Activated naive CD4-positive, alpha-beta T cell treated with anti-CD3 and anti-CD28 coated beads, Interleukin-2, amount 10 ng/mL, durations not matched to agents 7 days and 5 days (primary cell): Measurements from ENCODE around the gene IKZF4.

Source experiments
- CTCF ChIA-PET: fragments of 350-600 bp; sonication (Branson Sonifier 250); formaldehyde crosslinking; loops from one replicate; lab custom pipeline; 2021; ENCODE audit warnings: antibody characterized with exemption; lab: Charles Lee
- DNase-seq: peaks from one replicate; pipeline ENCODE4 v3.0.0-alpha.2; 2020
- H3K27ac Mint-ChIP-seq: one replicate; pipeline ENCODE4 v1.8.0; 2021; ENCODE audit warnings: mild to moderate bottlenecking, moderate library complexity, mixed read lengths
- H3K27me3 Mint-ChIP-seq: one replicate; pipeline ENCODE4 v1.8.0; 2021; ENCODE audit warnings: mild to moderate bottlenecking, mixed read lengths
- H3K36me3 Mint-ChIP-seq: one replicate; pipeline ENCODE4 v1.8.0; 2021; ENCODE audit warnings: mixed read lengths
- H3K4me1 Mint-ChIP-seq: one replicate; pipeline ENCODE4 v1.8.0; 2021; ENCODE audit warnings: mixed read lengths
- H3K4me3 Mint-ChIP-seq: one replicate; pipeline ENCODE4 v1.8.0; 2021; ENCODE audit warnings: mild to moderate bottlenecking, moderate library complexity, mixed read lengths
- H3K9me3 Mint-ChIP-seq: one replicate; pipeline ENCODE4 v1.8.0; 2021; ENCODE audit warnings: mixed read lengths

The IKZF4 gene

DNA sequence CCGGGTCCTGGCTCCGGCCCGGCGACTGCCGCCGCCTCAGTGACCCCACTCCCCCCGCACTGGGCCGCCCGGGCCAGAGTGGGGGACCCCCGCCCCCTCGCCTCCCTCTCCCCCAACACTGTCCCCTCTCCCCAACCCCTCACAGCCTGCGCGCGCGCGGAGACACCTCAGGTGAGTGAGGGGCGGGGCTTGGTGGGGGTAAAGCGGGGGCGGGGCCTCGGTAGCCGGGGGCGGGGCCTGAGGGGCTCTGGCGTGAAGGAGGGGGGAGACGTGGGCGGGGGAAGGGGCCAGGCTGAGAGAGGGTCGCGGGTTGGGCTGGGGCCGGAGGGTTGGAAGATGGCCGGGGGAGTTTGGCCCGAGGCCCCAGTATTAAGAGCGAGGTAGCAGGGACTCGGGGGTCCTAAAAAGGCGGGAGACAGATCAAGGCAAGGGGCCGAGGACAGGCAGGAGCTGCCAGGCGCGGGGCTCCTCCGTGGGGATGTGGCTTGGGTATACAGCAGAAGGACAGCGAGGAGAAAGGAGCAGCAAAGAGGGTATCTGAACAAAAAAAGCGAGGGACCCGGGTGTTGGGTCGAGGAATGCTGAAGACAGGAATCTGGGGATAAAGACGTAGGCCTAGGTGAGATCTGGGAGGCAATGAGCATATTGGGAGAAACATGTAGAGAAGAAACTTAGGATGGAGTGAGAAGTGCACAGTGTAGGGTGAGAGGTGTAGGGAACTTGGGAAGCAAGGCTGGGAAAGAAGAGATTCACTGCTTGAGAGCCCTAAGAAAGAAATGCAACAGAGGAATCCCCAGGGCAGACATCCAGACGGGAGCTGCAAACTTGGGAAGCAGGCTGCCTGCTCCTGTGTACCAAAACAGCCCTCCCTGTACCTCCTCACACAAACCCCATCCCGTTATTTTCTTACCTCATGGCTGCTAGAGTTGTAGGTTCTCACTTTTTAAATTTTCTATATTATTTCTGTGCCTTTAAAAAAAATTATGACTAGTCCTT, 13.0 kb upstream of the IKZF4 start:
- DNase-seq, result peak; percentile 79
- Mint-ChIP-seq H3K4me1 (peaks cover 36% of the 10 kb centered on the region), H3K4me3 (peak overlapping the region; percentile 77), H3K9me3 (no peaks in the 10 kb centered on the region), H3K27ac (peak overlapping the region; percentile 40), H3K36me3 (peaks cover 8% of the 10 kb centered on the region), H3K27me3 (peaks cover 15% of the 10 kb centered on the region)
- CTCF ChIA-PET, result interaction anchor here (2.0 to 2.5 kb wide), 2 partner anchors 12 to 22 kb away, joined by 10 to 12 read pairs; partner anchors contain the start of gene SUOX

DNA sequence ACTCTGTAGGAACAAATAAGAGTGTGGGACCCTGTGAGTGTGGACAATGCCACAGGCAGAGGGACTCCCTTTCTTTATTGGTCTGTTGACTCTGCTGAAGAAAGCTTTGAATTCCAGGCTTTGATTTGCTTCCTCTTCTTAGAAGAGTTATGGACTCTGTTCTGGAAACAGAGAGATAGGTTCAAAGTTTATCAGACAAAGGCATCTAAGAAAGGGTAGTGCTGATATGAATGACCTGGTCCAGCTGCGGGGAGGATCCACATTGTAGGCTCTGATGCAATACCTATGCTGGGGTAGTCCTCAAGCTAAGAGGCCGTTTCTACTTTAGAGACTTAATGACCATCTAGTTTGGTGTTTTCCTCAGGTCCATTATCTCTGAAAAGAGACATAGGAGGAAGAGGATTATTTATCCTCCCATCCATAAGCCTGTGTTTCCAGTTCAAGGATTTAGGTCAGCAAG, 10.7 kb upstream of the IKZF4 start:
- Mint-ChIP-seq H3K36me3 (peaks cover 6% of the 10 kb centered on the region), H3K9me3 (no peaks in the 10 kb centered on the region), H3K27ac (no peak overlapping the region), H3K4me1 (peaks cover 35% of the 10 kb centered on the region), H3K27me3 (peaks cover 11% of the 10 kb centered on the region), H3K4me3 (no peak overlapping the region)
- no peak for DNase-seq
- CTCF ChIA-PET, result interaction anchor here (0.9 to 1.1 kb wide), 2 partner anchors 9 to 13 kb away, joined by 3 to 7 read pairs; partner anchors contain the start of gene SUOX

DNA sequence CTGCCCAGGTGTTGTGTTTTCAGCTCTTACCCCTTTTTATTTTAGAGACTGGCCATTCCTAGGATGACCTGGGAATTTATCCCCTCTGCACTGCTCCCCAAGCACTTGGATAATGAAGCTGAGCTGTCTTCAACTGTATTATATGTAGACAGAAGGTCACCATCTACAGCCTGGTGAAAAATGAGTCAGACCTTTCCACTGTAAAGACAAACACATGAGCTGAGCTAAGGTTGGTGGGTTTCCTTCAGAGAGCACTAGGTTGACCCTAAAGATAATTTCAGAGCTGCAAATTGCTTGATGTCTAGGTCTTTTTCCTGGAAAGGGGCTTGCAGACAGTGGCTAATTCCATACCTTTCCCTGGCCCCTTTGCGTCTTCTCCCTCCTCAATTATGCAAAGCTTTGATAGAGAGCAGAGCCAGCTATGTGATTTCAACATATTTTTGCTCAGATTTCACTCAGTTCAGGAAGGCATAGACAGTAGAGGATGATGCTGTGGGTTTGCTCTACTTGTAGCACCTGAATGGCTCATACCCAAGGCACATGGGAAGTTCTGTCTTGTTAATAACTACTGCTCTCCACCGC, 9.2 kb upstream of the IKZF4 start:
- Mint-ChIP-seq H3K36me3 (peaks cover 6% of the 10 kb centered on the region), H3K27ac (no peak overlapping the region), H3K4me1 (peaks cover 34% of the 10 kb centered on the region), H3K9me3 (no peaks in the 10 kb centered on the region), H3K27me3 (peaks cover 11% of the 10 kb centered on the region), H3K4me3 (no peak overlapping the region)
- CTCF ChIA-PET, result interaction anchor here (0.5 to 1.0 kb wide), 2 partner anchors 68 to 1678 kb away, joined by 3 to 5 read pairs; no protein-coding TSS in a partner anchor
- no peak for DNase-seq

DNA sequence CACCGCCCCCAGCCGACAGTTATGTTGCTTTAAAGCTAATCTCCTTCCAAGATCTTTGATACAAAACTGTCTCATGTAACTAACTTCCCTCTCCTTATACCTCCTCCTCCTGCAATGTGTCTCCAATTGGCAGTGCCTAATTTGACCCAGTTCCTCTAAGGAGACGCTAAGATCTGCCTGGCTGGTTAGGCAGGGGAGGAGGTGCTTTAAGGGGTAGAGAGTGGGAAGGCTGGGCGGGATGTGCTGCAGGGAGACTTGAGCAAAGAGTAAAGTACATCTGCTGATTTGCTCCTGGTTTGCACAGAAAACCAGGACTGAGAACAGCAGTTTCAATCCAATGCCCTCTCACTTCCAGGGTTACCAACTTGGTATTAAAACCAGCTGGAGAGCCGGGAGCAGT, 7.4 kb upstream of the IKZF4 start:
- H3K4me1 Mint-ChIP-seq, result peaks cover 27% of the 10 kb centered on the region
- no peaks in the 10 kb centered on the region for H3K9me3 Mint-ChIP-seq
- CTCF ChIA-PET, result interaction anchor here (1.3 to 1.6 kb wide), 2 partner anchors 16 to 18 kb away, joined by 5 read pairs; no protein-coding TSS in a partner anchor
- no peak for DNase-seq
- H3K27me3 Mint-ChIP-seq, result peaks cover 7% of the 10 kb centered on the region
- no peak overlapping the region for H3K4me3 Mint-ChIP-seq
- no peak overlapping the region for H3K27ac Mint-ChIP-seq
- H3K36me3 Mint-ChIP-seq, result peaks cover 11% of the 10 kb centered on the region

GRCh38 chr12:56014205-56014604, 6.6 kb upstream of the IKZF4 start:
- no peaks in the 10 kb centered on the region for H3K9me3 Mint-ChIP-seq
- H3K27me3 Mint-ChIP-seq, result peaks cover 7% of the 10 kb centered on the region
- peaks cover 24% of the 10 kb centered on the region for H3K4me1 Mint-ChIP-seq
- H3K4me3 Mint-ChIP-seq, result no peak overlapping the region
- H3K27ac Mint-ChIP-seq, result no peak overlapping the region
- no peak for DNase-seq
- H3K36me3 Mint-ChIP-seq, result peaks cover 12% of the 10 kb centered on the region
- CTCF ChIA-PET, result interaction anchor here (1.3 to 1.6 kb wide), 2 partner anchors 15 to 18 kb away, joined by 5 read pairs; no protein-coding TSS in a partner anchor

DNA sequence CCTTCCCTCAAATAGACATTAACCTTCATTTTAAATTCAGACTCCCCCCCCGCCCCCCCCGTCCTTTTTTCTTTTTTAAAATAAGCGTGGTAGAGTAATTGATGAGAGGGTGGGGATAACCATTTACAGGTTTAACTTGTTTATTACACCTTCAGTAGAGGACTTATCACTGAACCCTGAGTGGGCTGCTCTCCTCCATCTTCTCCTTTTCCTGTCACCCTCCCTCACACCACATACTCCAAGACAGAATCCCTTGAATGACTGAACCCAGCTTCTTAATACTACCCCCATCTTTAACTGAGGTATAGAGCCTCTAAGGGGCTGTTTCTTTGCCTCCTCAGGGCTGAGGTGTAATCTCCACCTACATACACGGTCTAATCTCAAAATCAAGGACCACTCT, 3.7 kb upstream of the IKZF4 start:
- peaks cover 41% of the 10 kb centered on the region for H3K4me1 Mint-ChIP-seq
- H3K4me3 Mint-ChIP-seq, result no peak overlapping the region
- H3K27ac Mint-ChIP-seq, result no peak overlapping the region
- H3K36me3 Mint-ChIP-seq, result peaks cover 12% of the 10 kb centered on the region
- CTCF ChIA-PET, result interaction anchor here (1.1 kb wide), 1 partner anchor 278 kb away, joined by 3 read pairs; no protein-coding TSS in a partner anchor
- no peaks in the 10 kb centered on the region for H3K9me3 Mint-ChIP-seq
- no peak for DNase-seq
- peaks cover 3% of the 10 kb centered on the region for H3K27me3 Mint-ChIP-seq

DNA sequence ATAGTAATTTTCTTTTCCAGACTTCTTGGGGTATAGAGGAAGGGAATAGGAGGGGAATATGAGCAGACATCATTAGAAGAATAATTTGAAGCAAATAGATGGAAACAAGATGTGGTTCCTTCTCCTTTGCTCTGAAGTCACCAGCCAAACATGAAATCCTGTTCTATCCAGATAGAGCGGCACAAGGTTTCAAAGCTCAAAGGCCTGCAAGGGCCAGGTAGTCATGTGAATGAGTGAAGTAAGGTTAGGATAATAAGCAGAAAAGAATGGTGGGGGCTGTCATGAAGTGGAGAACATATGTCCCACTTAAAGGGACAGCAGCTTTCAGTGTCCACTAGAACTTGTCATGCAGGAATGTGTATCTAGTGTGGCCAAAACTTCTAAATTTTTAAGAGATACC, 2.5 kb upstream of the IKZF4 start:
- peaks cover 10% of the 10 kb centered on the region for H3K36me3 Mint-ChIP-seq
- peaks cover 3% of the 10 kb centered on the region for H3K27me3 Mint-ChIP-seq
- H3K4me1 Mint-ChIP-seq, result peaks cover 51% of the 10 kb centered on the region
- H3K4me3 Mint-ChIP-seq, result no peak overlapping the region
- no peak overlapping the region for H3K27ac Mint-ChIP-seq
- CTCF ChIA-PET, result interaction anchor here (0.9 kb wide), 1 partner anchor 22 kb away, joined by 3 read pairs; the partner anchor contains the start of gene SUOX
- H3K9me3 Mint-ChIP-seq, result no peaks in the 10 kb centered on the region
- no peak for DNase-seq

GRCh38 chr12:56021889-56022497, 1.1 kb downstream of the IKZF4 start:
- peaks cover 28% of the 10 kb centered on the region for H3K36me3 Mint-ChIP-seq
- H3K9me3 Mint-ChIP-seq, result no peaks in the 10 kb centered on the region
- peaks cover 59% of the 10 kb centered on the region for H3K4me1 Mint-ChIP-seq
- H3K27me3 Mint-ChIP-seq, result peaks cover 3% of the 10 kb centered on the region
- peak overlapping the region; percentile 91 for H3K4me3 Mint-ChIP-seq
- DNase-seq, result no peak
- CTCF ChIA-PET, result interaction anchor here (2.6 to 10.4 kb wide), 2 partner anchors 8 to 28 kb away, joined by 11 to 128 read pairs; partner anchors contain the start of gene SUOX
- H3K27ac Mint-ChIP-seq, result peak overlapping the region; percentile 90

- peaks cover 57% of the 10 kb centered on the region for H3K4me1 Mint-ChIP-seq
- H3K4me3 Mint-ChIP-seq, result peak overlapping the region; percentile 24
- peaks cover 67% of the 10 kb centered on the region for H3K36me3 Mint-ChIP-seq
- DNase-seq, result no peak
- no peaks in the 10 kb centered on the region for H3K27me3 Mint-ChIP-seq
- no peaks in the 10 kb centered on the region for H3K9me3 Mint-ChIP-seq
- CTCF ChIA-PET, result interaction anchor here (0.7 to 10.4 kb wide), 14 partner anchors 8 to 1668 kb away, joined by 3 to 128 read pairs (median 7); partner anchors contain the start of genes IKZF4, RAB5B and SUOX
- H3K27ac Mint-ChIP-seq, result peak overlapping the region; percentile 86
Observed at GRCh38 chr12:56028511-56029165, 7.8 kb downstream of the IKZF4 start.

DNA sequence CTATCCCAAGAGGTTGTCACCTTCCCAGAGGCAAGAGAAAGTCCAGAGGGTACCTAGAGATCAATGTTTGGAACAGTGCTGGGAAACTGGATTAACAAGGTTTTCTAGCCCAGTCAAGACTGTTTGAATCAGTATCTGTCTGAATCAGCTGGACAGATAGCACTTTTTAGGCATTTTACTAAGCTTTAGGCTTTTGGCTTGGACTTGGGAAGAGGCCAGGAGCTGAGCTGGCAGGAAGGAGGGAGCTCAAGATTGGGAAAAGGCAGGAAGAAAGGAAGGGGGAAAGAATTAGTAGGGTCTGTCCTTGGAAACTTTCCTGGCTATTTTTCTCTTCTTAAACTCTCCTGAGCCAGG, 8.3 kb downstream of the IKZF4 start:
- Mint-ChIP-seq H3K36me3 (peaks cover 65% of the 10 kb centered on the region), H3K9me3 (no peaks in the 10 kb centered on the region), H3K4me1 (peaks cover 53% of the 10 kb centered on the region), H3K27me3 (no peaks in the 10 kb centered on the region), H3K4me3 (no peak overlapping the region), H3K27ac (peak overlapping the region; percentile 86)
- CTCF ChIA-PET, result interaction anchor here (0.7 to 10.4 kb wide), 16 partner anchors 8 to 290 kb away, joined by 3 to 128 read pairs (median 6); partner anchors contain the start of genes IKZF4, RAB5B and SUOX
- DNase-seq, result no peak

- no peak overlapping the region for H3K4me3 Mint-ChIP-seq
- peak; percentile 70 for DNase-seq
- H3K27me3 Mint-ChIP-seq, result no peaks in the 10 kb centered on the region
- no peaks in the 10 kb centered on the region for H3K9me3 Mint-ChIP-seq
- H3K36me3 Mint-ChIP-seq, result peaks cover 70% of the 10 kb centered on the region
- CTCF ChIA-PET, result interaction anchor here (0.7 to 10.4 kb wide), 17 partner anchors 9 to 291 kb away, joined by 3 to 128 read pairs (median 5); partner anchors contain the start of genes IKZF4, RAB5B and SUOX
- H3K27ac Mint-ChIP-seq, result peak overlapping the region; percentile 6
- H3K4me1 Mint-ChIP-seq, result peaks cover 53% of the 10 kb centered on the region
Observed at GRCh38 chr12:56029666-56030293, 8.9 kb downstream of the IKZF4 start.

DNA sequence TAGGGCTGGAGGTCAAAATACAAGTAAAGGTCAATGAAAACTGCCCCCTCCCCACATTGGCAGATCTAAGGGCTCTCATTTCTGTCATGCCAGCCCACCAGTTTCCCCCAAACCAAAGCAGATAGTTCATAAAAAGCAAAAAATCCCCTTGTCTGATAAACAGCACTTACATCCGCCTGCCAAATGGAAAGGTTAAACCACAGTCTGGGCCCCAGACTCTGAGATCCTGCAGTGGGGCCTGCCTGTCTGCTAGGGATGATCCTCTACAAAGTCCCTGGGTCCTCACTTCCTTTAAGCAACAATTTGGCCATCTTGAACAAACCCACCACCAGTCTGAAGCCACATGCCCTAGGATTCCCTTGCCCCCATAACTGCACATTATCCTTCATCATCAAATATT, 11.1 kb downstream of the IKZF4 start:
- H3K36me3 Mint-ChIP-seq, result peaks cover 71% of the 10 kb centered on the region
- DNase-seq, result no peak
- H3K4me3 Mint-ChIP-seq, result no peak overlapping the region
- CTCF ChIA-PET, result interaction anchor here (0.6 to 10.4 kb wide), 3 partner anchors 36 to 181 kb away, joined by 3 to 128 read pairs (median 8); partner anchors contain the start of gene SUOX
- peaks cover 40% of the 10 kb centered on the region for H3K4me1 Mint-ChIP-seq
- H3K27ac Mint-ChIP-seq, result peak overlapping the region; percentile 47
- H3K9me3 Mint-ChIP-seq, result no peaks in the 10 kb centered on the region
- no peaks in the 10 kb centered on the region for H3K27me3 Mint-ChIP-seq
